Muscle of arm (tissue), 12 donors: ENCODE measurements around the gene ERO1A. TPM values are rescaled to one million over a fixed set of nuclear protein-coding genes. Genes with fewer than 3 reads are reported as not detected.

Experiments
- DNase-seq: peaks from one replicate; pipeline ENCODE4 v3.0.0-alpha.2; 2013
- polyA plus RNA-seq, 12 donors: library from polyadenylated mRNA; unstranded; fragments of 120-200 nt; gene quantifications; one replicate each; pipeline ENCODE4 v1.2.1, GENCODE V29; 2013; ENCODE audit not compliant: insufficient read length in 12 of 12

ERO1A gene
- polyA plus RNA-seq, 12 donors, result 10.5 to 24.8 (median 19.4) TPM; not detected in 1

- no peak for DNase-seq
These were observed 85.8 kb downstream of the ERO1A start for GRCh38 chr14:52609445-52610044.

GRCh38 chr14:52607061-52607460, 88.3 kb downstream of the ERO1A start:
- DNase-seq, result no peak

DNA sequence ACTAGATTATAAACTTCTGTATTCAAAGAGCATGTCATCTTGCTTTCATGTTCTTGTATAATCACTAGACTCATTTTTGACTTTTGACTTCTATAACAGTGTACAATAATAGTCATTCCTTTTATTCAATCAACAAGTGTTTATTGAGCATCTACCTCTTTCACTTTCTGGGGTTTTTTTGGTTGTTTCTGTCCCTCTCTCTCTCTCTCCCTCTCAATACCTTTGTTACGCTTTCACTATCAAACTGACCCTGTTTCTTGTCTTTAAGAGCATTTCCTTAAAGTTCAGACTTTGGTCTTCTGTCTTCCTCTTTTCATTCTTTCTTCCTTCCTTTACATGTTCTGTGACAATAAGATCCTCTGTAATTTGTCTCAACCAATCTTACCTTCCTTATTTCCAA, 93.2 kb downstream of the ERO1A start:
- DNase-seq, result no peak

DNA sequence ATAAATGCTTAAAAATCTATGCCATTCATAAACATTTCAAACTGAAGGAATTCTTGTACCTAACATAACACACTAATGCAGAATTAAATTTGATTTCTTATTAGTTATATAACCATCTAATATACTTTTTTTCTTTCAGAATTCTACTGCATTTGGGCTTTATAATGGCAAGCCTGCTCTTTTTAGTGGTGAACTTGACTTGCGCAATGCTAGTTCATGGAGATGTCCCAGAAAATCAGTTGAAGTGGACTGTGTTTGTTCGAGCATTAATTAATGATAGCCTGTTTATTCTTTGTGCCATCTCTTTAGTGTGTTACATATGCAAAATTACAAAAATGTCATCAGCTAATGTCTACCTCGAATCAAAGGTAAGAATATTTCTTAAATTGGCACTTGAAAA, 95.4 kb downstream of the ERO1A start:
- no peak for DNase-seq

DNA sequence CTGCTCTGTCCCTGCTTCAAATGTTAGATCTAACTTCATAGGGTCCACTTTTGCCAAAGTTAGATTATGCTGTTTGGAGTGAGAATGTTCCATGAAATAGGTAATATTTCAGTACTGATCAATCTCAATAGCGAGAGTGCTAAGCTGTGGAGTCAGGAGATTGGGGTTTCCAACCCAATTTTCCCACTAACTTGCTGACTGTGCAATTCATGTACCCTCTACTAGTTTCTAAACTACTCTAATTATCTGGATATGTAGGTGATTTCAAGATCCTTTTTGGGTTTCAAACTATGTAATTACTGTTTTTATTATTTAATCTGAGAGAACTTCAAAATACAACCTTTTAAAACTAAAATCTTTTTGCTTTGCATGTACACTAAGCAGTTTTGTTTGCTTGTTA, 96.8 kb downstream of the ERO1A start:
- DNase-seq, result no peak

GRCh38 chr14:52596861-52597260, 98.5 kb downstream of the ERO1A start:
- DNase-seq, result no peak

- no peak for DNase-seq
These were observed 99.0 kb downstream of the ERO1A start for GRCh38 chr14:52596320-52596719.

DNA sequence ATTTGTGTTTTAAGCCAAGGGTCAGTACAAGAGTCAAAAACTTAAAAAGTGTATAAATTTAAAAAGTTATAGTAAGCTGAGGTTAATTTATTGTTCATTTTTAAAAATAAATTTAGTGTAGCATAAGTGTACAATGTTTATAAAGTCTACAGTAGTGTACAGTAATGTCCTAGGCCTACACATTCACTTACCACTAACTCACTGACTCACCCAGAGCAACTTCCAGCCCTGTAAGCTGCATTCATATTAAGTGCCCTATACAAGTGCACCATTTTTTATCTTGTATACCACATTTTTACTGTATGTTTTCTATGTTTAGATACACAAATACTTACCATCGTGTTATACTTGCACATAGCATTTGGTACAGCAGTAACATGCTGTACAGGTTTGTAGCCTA, 105.0 kb downstream of the ERO1A start:
- DNase-seq, result no peak

Other genes with a start within 250 kb of the ERO1A start
- 1 to 10 TPM in 11 of 12 donors, not detected in 1; 6.3 to 9.7 (median 7.1) TPM for gene TXNDC16, start 143.1 kb downstream of the ERO1A start, polyA plus RNA-seq
- 1 to 10 TPM in 11 of 12 donors, not detected in 1; 3.6 to 6.1 (median 5.0) TPM for gene GPR137C, start 142.7 kb downstream of the ERO1A start, polyA plus RNA-seq
- gene PSMC6, start 11.6 kb upstream of the ERO1A start, polyA plus RNA-seq, result 100 to 1,000 TPM in 7 of 12 donors, 10 to 100 TPM in 4, not detected in 1; 66.7 to 134 (median 107) TPM
- 10 to 100 TPM in 11 of 12 donors, not detected in 1; 10.4 to 18.1 (median 16.1) TPM for gene STYX, start 34.6 kb upstream of the ERO1A start, polyA plus RNA-seq
- gene GNPNAT1, start 96.0 kb upstream of the ERO1A start, polyA plus RNA-seq, result 10 to 100 TPM in 11 of 12 donors, not detected in 1; 11.6 to 21.2 (median 16.9) TPM